AG04450 (cell line): Measurements from ENCODE around the gene GNL2. TPM values are rescaled to one million over a fixed set of nuclear protein-coding genes. Genes with fewer than 3 reads are reported as not detected.

Experiments
- CTCF ChIA-PET: fragments of 300-600, 350-600 bp; formaldehyde crosslinking; extraction: SDS; loops from one replicate; lab custom pipeline; 2022; ENCODE audit warnings: antibody characterized with exemption, inconsistent platforms; lab: Charles Lee
- POLR2A ChIA-PET: fragments of 350-600 bp; formaldehyde crosslinking; extraction: SDS; loops from one replicate; lab custom pipeline; 2021; ENCODE audit warnings: antibody characterized with exemption, inconsistent platforms; lab: Yijun Ruan, JAX
- DNase-seq: peaks from one replicate; pipeline ENCODE4 v3.0.0-alpha.2; 2011; ENCODE audit warnings: low read depth, low spot score
- H3K27ac ChIP-seq: one replicate; pipeline ENCODE4 v1.5.1; 2012; ENCODE audit warnings: low read depth, low read length, control low read depth
- H3K27me3 ChIP-seq: one replicate; pipeline ENCODE4 v1.6.0; 2012; ENCODE audit warnings: low read length; ENCODE audit not compliant: control insufficient read depth, insufficient read depth
- H3K4me3 ChIP-seq: 2 replicates; pipeline ENCODE4 v1.5.1; 2011; ENCODE audit warnings: mild to moderate bottlenecking, low read depth, low read length, control low read depth
- H3K9me3 ChIP-seq: 2 replicates; pipeline ENCODE4 v1.5.1; 2012; ENCODE audit warnings: low read length; ENCODE audit not compliant: control insufficient read depth, insufficient read depth
- CTCF ChIP-seq: IDR thresholded peaks from 2 replicates; pipeline ENCODE4 v1.5.1; 2011; ENCODE audit warnings: low read depth, low read length, control low read depth, inconsistent platforms
- polyA plus RNA-seq: library from polyadenylated mRNA; depleted of rRNA; stranded (reverse); fragments of >200 nt; gene quantifications from 2 replicates; pipeline ENCODE4 v1.2.3, GENCODE V29; 2011

Gene GNL2
- polyA plus RNA-seq, 1 experiment: 64.7 TPM

GRCh38 chr1:37622131-37622530, 26.4 kb upstream of the GNL2 start:
- no peak for TF ChIP-seq CTCF
- CTCF ChIA-PET: interaction anchor here (0.6 to 0.9 kb wide), 2 partner anchors 20 to 958 kb away, joined by 3 to 10 read pairs; no protein-coding TSS in a partner anchor
- POLR2A ChIA-PET: no interaction called here
- Histone ChIP-seq H3K4me3 (no peak overlapping the region), H3K27me3 (peaks cover 40% of the 10 kb centered on the region), H3K27ac (no peak overlapping the region), H3K9me3 (no peaks in the 10 kb centered on the region)
- no peak for DNase-seq

GRCh38 chr1:37621326-37621870, 25.7 kb upstream of the GNL2 start:
- TF ChIP-seq CTCF: no peak
- no peak for DNase-seq
- peaks cover 36% of the 10 kb centered on the region for H3K27me3 ChIP-seq
- ChIA-PET POLR2A (no interaction called here), CTCF (interaction anchor here (0.9 kb wide), 1 partner anchor 19 kb away, joined by 10 read pairs; no protein-coding TSS in a partner anchor)
- no peak overlapping the region for H3K27ac ChIP-seq
- H3K9me3 ChIP-seq: no peaks in the 10 kb centered on the region
- H3K4me3 ChIP-seq: no peak overlapping the region

GRCh38 chr1:37620707-37621106, 25.0 kb upstream of the GNL2 start:
- DNase-seq: no peak
- Histone ChIP-seq H3K4me3 (no peak overlapping the region), H3K27me3 (peaks cover 33% of the 10 kb centered on the region), H3K27ac (no peak overlapping the region), H3K9me3 (no peaks in the 10 kb centered on the region)
- POLR2A ChIA-PET: no interaction called here
- CTCF ChIA-PET: interaction anchor here (3.5 kb wide), 1 partner anchor 18 kb away, joined by 17 read pairs; no protein-coding TSS in a partner anchor
- no peak for TF ChIP-seq CTCF

- peaks cover 33% of the 10 kb centered on the region for H3K27me3 ChIP-seq
- H3K27ac ChIP-seq: no peak overlapping the region
- TF ChIP-seq CTCF: no peak
- no peak for DNase-seq
- ChIA-PET CTCF (interaction anchor here (2.5 kb wide), 1 partner anchor 13 kb away, joined by 11 read pairs; no protein-coding TSS in a partner anchor), POLR2A (no interaction called here)
- H3K9me3 ChIP-seq: no peaks in the 10 kb centered on the region
- no peak overlapping the region for H3K4me3 ChIP-seq
Observed at GRCh38 chr1:37616330-37616729, 20.6 kb upstream of the GNL2 start.

- Histone ChIP-seq H3K9me3 (no peaks in the 10 kb centered on the region), H3K27ac (no peak overlapping the region), H3K4me3 (no peak overlapping the region), H3K27me3 (peaks cover 31% of the 10 kb centered on the region)
- ChIA-PET POLR2A (no interaction called here), CTCF (no interaction called here)
- DNase-seq: no peak
- TF ChIP-seq CTCF: no peak
Observed at GRCh38 chr1:37614105-37614504, 18.4 kb upstream of the GNL2 start.
